Measurements from ENCODE around the gene MRPL34.

DNA sequence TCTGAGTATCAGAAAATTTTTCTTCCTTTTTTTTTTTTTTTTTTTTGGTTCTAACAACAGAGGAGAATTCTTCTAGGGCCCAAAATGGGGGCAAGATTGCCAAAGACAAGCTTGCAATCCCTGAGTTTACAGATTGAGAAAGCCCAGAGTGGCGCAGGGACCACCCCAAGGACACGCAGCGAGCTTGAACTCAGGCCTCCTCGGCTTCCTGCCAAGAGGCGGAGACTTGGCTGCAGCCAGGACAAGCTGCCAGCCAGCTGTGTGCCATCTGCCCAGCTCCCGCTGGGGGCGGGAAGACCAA is 506 bp upstream of the MRPL34 start:
- TF ChIP-seq, protein P1, sequence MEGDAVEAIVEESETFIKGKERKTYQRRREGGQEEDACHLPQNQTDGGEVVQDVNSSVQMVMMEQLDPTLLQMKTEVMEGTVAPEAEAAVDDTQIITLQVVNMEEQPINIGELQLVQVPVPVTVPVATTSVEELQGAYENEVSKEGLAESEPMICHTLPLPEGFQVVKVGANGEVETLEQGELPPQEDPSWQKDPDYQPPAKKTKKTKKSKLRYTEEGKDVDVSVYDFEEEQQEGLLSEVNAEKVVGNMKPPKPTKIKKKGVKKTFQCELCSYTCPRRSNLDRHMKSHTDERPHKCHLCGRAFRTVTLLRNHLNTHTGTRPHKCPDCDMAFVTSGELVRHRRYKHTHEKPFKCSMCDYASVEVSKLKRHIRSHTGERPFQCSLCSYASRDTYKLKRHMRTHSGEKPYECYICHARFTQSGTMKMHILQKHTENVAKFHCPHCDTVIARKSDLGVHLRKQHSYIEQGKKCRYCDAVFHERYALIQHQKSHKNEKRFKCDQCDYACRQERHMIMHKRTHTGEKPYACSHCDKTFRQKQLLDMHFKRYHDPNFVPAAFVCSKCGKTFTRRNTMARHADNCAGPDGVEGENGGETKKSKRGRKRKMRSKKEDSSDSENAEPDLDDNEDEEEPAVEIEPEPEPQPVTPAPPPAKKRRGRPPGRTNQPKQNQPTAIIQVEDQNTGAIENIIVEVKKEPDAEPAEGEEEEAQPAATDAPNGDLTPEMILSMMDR (IDR thresholded peaks at IDR 0.05; ENCODE audit: poor library complexity): no peak
- no peak for TF ChIP-seq EZH2 (IDR thresholded peaks at IDR 0.05; ENCODE audit: borderline replicate concordance)
